Left forelimb (tissue), 1 donor: Measurements from ENCODE around the gene ARHGEF6.

ENCODE experiments used
- DNase-seq: peaks from one replicate; pipeline ENCODE4 v3.0.0-alpha.2; 2018; ENCODE audit warnings: low spot score

The ARHGEF6 gene

DNA sequence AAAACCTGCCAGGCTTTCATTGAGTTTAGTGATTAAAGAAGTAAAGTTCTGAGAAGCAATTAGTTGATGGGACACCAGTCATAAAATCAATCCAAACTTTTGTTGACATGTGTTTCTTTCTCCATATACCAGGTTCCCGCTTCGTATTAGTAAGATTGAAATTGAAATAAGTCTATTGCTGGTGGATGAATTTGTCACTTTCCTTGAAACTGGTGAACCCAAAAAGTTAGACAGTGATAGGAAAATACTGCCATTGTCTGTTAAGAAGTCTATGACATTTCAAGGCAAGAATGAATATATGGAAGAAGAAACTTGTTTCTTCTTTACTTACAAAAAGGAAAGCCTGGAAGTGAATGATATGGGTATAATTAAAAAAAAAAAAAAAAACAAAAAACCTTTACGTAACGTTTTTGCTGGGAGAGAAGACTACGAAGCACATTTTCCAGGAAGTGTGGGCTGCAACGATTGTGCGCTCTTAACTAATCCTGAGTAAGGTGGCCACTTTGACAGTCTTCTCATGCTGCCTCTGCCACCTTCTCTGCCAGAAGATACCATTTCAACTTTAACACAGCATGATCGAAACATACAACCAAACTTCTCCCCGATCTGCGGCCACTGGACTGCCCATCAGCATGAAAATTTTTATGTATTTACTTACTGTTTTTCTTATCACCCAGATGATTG lies 132.9 kb downstream of the ARHGEF6 start, which contains the start of gene CD40LG:
Gene CD40LG, plus strand, starts transcription at position 482 of the 684 bp plus-strand sequence. Its CDS starts 91 bp downstream, at position 573.
- no peak for DNase-seq

GRCh38 chrX:136646602-136647239 lies 134.0 kb downstream of the ARHGEF6 start:
- no peak for DNase-seq

- no peak for DNase-seq
Measured at GRCh38 chrX:136643243-136643642, 137.5 kb downstream of the ARHGEF6 start.

DNA sequence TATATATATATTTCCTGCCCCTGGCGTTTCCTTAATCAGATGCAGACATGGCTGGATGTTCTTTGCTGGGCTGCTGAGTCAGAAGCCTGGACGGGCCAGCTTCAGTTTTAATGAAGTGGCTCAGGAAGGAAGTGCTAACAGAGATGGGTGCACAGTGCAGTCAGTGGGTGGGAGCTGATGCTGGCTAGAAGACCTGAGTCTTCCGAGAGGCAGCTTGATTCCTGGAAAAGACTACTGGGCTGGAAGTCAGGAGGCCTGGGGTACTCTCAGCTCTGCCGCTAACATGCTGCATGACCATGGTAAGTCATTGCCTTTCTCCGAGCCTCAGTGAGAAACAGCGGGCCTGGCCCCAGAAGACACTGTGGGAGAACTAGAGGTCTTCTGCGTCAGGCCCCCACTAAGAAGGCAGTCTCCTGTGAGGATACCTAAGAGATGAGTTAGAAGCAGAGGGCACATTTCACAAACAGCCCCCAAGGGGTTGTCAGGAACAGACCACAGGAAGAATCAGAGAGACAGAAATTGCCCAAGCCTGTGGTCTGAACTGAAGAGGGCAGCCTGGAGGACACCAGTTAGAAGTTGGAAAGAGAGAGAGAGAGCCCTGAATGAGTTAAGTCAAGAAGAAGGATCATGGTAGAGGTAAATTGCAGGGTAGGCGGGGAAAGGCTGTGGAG lies 141.1 kb downstream of the ARHGEF6 start:
- DNase-seq = no peak

DNA sequence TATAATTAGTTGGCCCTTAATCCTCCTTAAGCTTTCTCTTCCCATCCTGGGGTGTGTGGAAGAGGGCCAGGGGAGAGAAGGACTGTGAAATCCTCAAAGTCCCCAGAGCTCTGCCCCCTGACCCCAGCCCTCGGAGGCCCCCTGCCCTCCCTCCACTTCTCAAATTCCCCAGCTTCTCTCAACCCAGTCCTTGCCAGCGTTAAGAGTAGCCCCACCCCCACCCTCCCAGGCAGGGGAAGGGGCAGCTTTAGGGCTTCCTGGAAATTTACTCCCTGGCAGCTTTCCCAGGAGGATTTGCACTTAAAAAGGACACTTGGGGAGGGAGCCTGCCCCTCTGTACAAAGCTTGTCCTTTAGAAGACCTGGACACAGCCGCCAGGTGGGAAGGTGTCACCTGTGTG lies 144.6 kb downstream of the ARHGEF6 start:
- DNase-seq = no peak

- DNase-seq = no peak
Measured at GRCh38 chrX:136635235-136635634, 145.5 kb downstream of the ARHGEF6 start.

- no peak for DNase-seq
Measured at GRCh38 chrX:136630881-136631280, 149.9 kb downstream of the ARHGEF6 start.

DNA sequence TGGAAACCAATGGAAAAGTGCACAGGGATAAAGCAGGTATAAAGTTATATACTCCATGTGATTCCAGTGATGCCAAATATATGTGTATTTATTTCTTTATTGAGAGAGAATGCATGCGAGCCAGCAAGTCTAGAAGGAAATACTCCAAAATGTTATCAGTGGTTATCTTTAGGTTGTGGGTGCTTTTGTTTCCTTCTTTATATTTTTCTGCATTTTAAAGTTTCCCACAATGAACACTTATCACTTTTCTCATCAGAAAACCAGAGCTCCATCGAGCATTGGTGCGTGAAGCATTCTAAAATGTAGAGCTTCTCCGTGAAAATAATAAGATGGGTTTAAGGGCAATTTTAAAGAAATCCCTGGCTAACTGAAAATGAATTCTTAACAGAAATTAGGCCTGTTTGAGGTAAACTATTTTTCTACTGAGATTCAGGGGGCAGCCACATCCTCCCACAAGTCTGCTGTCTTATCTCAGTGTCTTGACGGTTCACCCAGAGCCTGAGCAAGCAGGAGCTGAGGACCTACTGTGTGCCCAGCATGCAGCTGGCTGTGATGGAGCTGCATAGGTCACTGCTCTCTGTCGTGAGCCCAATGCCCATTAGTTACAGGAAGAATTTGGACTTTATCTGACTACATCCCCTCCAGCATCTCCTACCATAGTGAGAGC lies 151.5 kb downstream of the ARHGEF6 start:
- no peak for DNase-seq

GRCh38 chrX:136627409-136627808 lies 153.3 kb downstream of the ARHGEF6 start:
- DNase-seq = no peak

GRCh38 chrX:136626891-136627290 lies 153.8 kb downstream of the ARHGEF6 start:
- DNase-seq = no peak

GRCh38 chrX:136626237-136626636 lies 154.5 kb downstream of the ARHGEF6 start:
- no peak for DNase-seq

DNA sequence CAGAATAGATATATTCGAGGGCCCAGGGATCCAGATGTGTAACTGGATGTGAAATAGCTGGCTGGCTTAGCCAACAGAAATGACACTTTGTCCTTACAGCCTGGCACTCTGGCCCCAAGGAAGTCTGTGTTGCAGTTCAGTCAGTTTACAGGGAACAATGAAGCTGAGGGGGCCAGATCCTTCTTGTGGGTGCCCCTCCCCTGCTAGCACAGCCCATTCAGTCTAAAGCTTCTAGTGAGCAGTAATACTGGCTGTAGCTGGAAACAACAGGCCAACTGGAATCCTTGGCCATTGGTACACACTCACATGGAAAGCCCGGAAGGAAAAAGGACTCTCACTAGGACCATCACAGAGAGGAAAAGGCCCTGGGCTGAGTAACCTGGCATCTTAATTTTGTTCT lies 155.5 kb downstream of the ARHGEF6 start:
- no peak for DNase-seq

- DNase-seq = no peak
Measured at GRCh38 chrX:136623396-136623795, 157.3 kb downstream of the ARHGEF6 start.

GRCh38 chrX:136622568-136622967 lies 158.2 kb downstream of the ARHGEF6 start:
- no peak for DNase-seq

DNA sequence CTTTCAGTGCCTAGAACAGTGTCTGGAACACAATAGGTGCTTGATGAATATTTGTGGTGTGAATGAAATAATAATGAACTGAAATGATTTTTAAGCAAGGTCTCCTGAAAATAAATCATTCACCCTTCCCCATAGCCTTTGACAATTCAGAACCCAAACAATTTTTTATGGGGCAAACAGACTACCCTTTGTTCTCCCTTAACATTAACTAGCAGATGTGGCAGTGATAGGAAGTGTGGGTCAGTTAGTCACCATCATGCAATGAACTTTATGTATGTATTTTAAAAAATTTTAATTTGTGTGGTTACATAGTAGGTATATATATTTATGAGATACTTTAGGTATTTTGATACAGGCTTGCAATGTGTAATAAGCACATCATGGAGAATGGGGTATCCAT lies 160.0 kb downstream of the ARHGEF6 start:
- DNase-seq = no peak

GRCh38 chrX:136619899-136620505 lies 160.7 kb downstream of the ARHGEF6 start:
- no peak for DNase-seq

GRCh38 chrX:136616987-136617685 lies 163.6 kb downstream of the ARHGEF6 start:
- DNase-seq = no peak
